ES-I3 (cell line): ENCODE measurements around the gene MYEOV.

Experiments used
- H3K36me3 ChIP-seq: 2 replicates; pipeline ENCODE4 v1.6.1; 2013; ENCODE audit warnings: mild to moderate bottlenecking, low read length, control low read depth, moderate library complexity; ENCODE audit not compliant: insufficient read depth
- H3K4me1 ChIP-seq: 2 replicates; pipeline ENCODE4 v1.6.1; 2013; ENCODE audit warnings: mild to moderate bottlenecking, control low read depth, low read length; ENCODE audit not compliant: insufficient read depth
- H3K9ac ChIP-seq: 2 replicates; pipeline ENCODE4 v1.6.1; 2013; ENCODE audit warnings: low read depth, mild to moderate bottlenecking, low read length, moderate library complexity
- H3K9me3 ChIP-seq: 2 replicates; pipeline ENCODE4 v1.6.1; 2013; ENCODE audit warnings: mild to moderate bottlenecking, low read length, moderate library complexity; ENCODE audit not compliant: control insufficient read depth, insufficient read depth

Gene MYEOV

DNA sequence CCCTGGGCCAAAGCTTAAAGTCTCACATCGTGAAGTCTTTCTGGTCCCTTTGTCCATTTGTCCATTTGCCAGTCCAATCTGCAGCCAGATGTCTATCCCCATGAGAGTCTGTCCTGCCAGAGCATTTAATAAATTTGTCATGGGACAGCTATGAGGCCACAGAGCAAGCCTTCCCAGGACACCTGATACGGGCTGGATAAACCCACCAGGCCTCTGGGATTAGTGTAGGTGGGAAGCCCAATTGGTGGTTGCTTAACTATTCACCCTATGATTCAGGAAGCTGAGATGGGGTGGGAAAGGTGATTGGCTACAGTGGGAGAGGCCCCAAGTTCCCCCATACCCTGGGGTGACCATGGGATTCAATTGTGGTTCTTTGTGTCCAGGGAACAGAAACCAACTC lies 39.9 kb downstream of the MYEOV start:
- Histone ChIP-seq H3K4me1 (0 out of 2 replicates have a peak, but pooled peaks cover 3% of the 10 kb centered on the region), H3K36me3 (no peaks in the 10 kb centered on the region), H3K9ac (no peak overlapping the region), H3K9me3 (no peaks in the 10 kb centered on the region)

DNA sequence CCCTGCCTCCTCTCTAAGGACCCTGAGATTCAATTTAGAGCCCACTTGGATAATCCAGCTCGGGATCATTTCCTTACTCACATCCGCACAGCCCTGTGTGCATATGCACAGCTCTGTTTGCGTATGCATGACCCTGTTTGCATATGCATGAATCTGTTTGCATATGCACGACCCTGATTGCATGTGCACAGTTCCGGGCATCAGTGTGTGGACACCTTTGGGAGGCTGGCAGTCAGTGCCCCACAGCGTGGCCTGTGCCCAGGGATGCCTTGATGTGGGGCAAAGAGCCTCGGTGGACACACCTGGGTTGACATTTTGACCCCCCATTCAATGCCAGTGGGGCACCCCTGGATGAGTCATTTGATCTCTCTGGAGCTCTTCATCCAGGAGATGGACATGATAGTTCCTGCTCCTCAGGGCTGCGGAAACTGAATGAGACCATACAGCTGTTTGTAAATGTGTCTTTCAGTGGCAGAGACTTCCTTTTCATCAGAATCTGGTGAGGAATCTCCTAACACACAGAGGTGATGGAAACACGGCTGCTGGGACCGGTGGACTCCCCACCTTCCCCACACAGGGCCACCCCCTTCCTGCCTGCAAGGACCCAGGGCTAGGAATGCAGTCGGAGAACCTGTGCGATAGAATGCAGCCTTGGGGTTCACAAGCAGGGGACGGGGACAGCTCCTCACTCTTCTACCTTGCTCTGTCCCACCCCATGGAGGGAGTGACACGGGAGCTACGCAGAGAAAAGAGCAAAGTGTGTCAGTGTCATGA lies 41.2 kb downstream of the MYEOV start:
- Histone ChIP-seq H3K4me1 (0 out of 2 replicates have a peak, but pooled peaks cover 3% of the 10 kb centered on the region), H3K9ac (no peak overlapping the region), H3K36me3 (no peaks in the 10 kb centered on the region), H3K9me3 (no peaks in the 10 kb centered on the region; the same call in 1 of the 2 replicates)

GRCh38 chr11:69335781-69336405 lies 41.9 kb downstream of the MYEOV start:
- Histone ChIP-seq H3K36me3 (no peaks in the 10 kb centered on the region), H3K9me3 (no peaks in the 10 kb centered on the region; the same call in 1 of the 2 replicates), H3K4me1 (0 out of 2 replicates have a peak, but pooled peaks cover 3% of the 10 kb centered on the region), H3K9ac (no peak overlapping the region)

GRCh38 chr11:69337211-69337721 lies 43.3 kb downstream of the MYEOV start:
- no peaks in the 10 kb centered on the region for H3K36me3 ChIP-seq
- H3K9me3 ChIP-seq: no peaks in the 10 kb centered on the region; the same call in 1 of the 2 replicates
- H3K9ac ChIP-seq: no peak overlapping the region

GRCh38 chr11:69339041-69339733 lies 45.2 kb downstream of the MYEOV start:
- H3K4me1 ChIP-seq: 0 out of 2 replicates have a peak, but pooled peaks cover 3% of the 10 kb centered on the region
- H3K36me3 ChIP-seq: no peaks in the 10 kb centered on the region
- H3K9ac ChIP-seq: no peak overlapping the region
- no peaks in the 10 kb centered on the region; the same call in 1 of the 2 replicates for H3K9me3 ChIP-seq

More at GRCh38 chr11:69337211-69337721, 43.3 kb downstream of the MYEOV start:
- H3K4me1 ChIP-seq: 0 out of 2 replicates have a peak, but pooled peaks cover 3% of the 10 kb centered on the region

DNA sequence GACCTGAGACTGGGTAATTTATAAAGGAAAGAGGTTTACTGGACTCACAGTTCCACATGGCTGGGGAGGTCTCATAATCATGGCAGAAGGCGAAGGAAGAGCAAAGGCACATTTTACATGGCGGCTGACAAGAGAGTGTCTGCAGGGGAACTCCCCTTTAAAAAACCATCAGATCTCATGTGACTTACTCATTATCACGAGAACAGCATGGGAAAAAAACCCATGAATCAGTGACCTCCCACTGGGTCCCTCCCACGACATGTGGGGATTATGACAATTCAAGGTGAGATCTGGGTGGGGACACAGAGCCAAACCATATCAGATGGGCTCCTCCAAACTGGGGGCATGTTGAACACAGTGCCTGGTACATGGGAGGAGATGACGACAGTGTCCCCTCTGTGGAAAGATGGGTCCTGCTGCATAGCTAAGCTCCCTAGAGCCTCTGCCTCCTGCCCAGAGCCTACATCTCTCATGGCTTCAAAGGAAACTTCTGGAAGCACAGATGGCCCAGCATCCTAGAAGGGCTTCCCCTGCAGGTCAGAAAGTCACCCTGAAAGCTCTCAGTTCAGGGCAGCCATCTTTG lies 46.1 kb downstream of the MYEOV start:
- Histone ChIP-seq H3K36me3 (no peaks in the 10 kb centered on the region), H3K9ac (no peak overlapping the region), H3K4me1 (0 out of 2 replicates have a peak, but pooled peaks cover under 1% of the 10 kb centered on the region), H3K9me3 (no peaks in the 10 kb centered on the region; the same call in 1 of the 2 replicates)

- H3K4me1 ChIP-seq: no peaks in the 10 kb centered on the region
- H3K9ac ChIP-seq: no peak overlapping the region
- H3K36me3 ChIP-seq: no peaks in the 10 kb centered on the region
- peaks cover 2% of the 10 kb centered on the region; the same call in 1 of the 2 replicates for H3K9me3 ChIP-seq
Measured at GRCh38 chr11:69342588-69343330, 48.8 kb downstream of the MYEOV start.

DNA sequence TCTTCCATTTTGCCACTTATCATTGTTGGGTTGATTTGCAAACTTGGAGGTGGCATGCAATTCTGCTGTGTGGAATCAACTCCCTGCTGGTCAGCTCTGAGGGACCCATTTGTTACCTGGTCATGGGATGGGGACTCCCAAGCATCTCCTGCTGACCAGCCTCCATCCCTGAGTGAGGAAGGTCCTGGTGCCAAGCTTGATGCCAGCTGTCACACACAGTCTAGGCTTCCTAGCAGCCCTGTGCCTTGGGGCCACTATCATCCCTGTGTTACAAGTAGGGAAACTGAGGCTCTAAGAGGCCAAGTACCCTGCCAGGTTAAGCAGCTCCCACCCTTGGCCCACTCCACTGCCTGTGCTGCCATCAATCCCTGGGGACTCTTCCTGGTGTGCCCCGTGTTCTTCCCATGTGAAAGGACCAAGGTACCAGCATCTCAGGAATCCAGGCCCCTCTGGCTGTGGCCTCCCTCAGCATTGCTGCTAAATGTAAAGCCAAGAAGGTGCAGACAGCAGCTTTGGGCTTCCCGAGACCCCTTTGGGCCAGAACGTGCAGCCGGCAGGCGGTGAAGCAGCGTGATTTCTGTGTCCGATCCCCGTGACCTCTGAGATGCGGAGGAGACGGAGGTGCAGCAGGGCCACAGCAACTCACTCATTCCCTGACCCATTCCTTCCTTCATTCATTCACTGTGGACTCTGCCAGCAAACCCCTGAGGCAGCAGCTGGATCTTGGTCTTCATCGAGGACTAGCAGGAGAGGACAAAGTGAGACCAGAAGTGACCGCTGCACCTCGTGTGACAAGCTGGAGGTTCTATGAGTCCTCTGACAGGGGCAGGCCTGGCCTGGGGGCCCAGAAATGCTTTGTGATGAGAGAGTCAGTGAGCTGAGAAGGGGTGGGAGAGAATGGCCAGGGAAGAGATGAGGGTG lies 49.7 kb downstream of the MYEOV start:
- H3K36me3 ChIP-seq: no peaks in the 10 kb centered on the region
- no peaks in the 10 kb centered on the region for H3K4me1 ChIP-seq
- H3K9me3 ChIP-seq: peaks cover 6% of the 10 kb centered on the region
- H3K9ac ChIP-seq: no peak overlapping the region

DNA sequence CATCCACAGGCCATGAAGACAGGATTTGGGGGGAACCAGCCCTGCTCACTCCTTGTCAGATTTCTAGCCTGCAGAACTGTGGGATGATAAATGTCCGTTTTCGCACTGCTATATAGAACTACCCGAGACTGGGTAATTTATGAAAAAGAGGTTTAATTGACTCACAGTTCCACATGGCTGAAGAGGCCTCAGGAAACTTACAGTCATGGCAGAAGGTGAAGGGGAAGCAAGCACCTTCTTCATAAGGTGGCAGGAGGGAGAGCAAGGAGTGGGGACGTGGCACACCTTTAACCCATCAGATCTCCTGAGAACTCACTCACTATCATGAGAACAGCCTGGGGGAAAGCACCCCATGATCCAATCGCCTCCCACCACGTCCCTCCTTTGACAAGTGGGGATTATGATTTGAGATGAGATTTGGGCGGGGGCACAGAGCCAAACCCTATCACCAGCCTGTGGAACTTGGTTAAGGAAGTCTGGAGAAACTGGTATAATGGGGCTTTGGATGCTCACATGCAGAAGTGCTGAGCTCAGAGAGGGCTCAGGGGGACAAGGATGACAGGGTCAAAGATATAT lies 50.7 kb downstream of the MYEOV start:
- Histone ChIP-seq H3K4me1 (no peaks in the 10 kb centered on the region), H3K36me3 (no peaks in the 10 kb centered on the region), H3K9me3 (peaks cover 6% of the 10 kb centered on the region), H3K9ac (no peak overlapping the region)
